Measurements from ENCODE around the gene FBXO41. TPM values are rescaled to one million over a fixed set of nuclear protein-coding genes. Genes with fewer than 3 reads are reported as not detected.
A peak's percentile ranks its signal among the peaks of the same experiment; 100 is the strongest.

FBXO41 gene
- total RNA-seq, 1 donor from 2014 or later = 0.79 TPM

GRCh38 chr2:73244580-73244979, 39.7 kb downstream of the FBXO41 start:
- DNase-seq = no peak

DNA sequence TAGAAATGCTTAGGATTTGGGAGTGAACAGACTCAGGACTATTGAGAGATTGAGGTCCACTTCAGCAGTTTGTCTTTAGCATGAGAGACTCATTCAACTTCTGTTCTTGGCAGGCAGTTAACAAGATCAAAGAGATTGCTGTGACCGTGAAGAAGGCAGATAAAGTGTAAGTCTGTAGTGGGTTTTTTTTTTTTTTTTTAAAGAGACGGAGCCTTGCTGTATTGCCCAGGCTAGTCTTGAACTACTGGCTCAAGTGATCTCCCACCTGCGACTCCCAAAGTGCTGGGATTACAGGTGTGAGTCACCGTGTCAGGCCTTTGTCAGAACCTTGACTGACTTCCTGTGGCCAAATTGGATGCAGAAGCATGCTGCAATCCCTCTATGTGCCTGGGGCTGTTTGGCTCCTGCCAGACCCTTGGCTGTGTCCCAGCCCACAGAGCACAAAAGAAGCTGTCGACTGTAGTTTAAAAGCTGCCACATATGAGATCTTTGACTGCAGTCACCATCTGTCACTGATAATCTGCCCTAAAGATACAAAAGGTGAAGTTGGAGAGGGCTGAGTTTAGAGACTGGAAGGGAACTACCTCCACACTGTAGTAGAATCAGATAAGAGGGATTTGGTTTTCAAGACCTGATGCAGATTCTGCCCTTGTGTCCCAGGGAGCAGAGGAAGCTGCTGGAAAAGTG, 40.3 kb downstream of the FBXO41 start:
- DNase-seq = no peak

GRCh38 chr2:73239776-73240175, 44.5 kb downstream of the FBXO41 start:
- DNase-seq = no peak

GRCh38 chr2:73238976-73239375, 45.3 kb downstream of the FBXO41 start:
- no peak for DNase-seq

DNA sequence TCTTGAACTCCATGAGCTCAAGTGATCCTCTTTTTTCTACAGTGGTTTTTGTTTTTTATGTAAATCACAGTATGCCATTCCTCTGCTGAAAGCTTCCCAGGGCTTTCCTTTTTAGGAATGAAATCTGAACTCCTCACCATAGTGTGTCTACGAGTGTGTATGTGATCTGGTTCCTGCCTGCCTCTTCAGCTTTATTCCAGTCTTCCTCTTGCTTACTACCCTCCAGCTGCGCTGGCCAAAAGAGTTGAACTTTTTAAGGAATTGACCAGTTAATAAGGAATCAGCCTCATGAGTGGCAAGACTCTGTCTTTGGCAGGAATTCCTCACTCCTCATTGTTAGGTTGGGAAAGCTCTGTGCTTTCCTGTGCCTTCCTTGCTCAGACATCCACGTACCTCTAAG, 46.1 kb downstream of the FBXO41 start:
- DNase-seq = no peak

GRCh38 chr2:73237168-73237567, 47.1 kb downstream of the FBXO41 start:
- no peak for DNase-seq

DNA sequence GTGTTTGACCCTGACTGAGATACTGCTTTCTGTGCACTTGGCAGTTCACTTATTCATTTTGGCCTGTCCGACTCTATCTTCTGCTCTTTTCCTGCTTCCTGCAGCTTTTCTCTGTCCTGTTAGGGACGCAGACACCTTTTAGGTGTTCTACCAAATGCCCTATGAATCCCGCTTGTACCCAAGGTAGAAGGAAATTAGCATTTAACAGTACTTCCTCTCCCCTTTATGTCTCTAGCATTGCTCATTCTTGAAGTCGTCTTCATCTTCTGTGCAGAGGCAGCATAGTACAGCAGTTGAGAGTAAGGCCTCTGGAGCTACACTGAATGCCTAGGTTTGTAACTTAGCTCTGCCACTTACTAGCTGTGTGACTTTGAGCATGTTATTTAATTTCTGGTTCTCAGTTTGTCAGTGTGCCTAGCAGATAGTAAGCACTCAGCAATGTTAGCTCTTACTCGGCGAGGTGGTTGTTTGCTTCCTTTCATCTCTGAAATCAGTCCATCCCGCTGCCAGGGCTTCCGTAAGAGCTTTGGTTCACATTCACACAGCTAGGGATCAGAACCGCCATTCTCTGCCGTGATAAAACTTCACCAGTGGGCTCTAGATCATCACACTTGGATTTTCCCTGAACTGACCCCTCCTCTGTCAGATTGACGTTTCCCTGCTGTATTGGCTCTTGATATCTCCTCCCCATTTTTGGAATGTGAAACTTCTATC, 48.8 kb downstream of the FBXO41 start:
- no peak for DNase-seq

DNA sequence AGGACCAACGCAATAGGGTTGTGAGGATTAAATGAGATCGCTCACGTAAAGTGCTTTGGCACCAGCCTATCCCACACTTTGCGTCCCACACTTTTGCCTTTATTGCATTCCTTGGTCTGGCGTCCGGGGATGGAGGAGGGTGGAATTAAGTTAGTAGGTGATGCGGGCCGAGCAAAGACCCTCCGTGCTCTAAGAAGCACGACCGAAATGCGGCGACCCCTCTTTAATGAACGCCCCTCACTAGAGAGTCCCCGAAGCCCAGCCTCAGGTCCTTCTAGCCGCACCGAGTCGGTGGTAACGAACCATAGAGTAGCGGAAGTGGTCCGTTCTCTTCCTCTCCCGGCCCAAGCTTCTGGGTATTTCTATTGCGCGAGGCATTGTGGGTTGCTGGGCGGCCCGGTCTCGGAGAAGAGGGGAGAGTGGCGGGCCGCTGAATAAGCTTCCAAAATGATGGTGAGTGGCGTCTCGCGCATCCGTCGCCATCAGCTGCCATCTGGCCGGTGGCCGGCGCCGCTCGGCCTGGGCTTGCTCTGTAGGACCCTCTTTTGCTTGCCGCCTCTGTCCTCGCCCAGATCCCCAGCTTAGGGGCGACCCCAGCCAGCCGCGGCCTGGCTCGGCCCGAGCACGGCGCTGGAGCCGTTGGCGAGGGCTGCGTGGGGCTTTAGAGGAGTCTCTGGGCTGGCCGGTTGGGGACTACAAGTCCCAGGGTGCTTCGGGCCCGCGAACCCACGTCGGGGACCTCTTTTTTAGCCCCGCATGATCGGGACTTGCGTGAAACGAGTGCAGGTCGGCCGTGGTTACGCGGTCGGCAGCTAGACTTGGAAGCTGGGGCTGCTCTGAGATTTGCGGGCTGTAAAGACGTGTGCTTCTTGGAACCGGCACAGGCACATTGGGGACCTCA, 50.1 kb downstream of the FBXO41 start, which contains the start of gene CCT7:
CCT7 (plus strand) TSS at position 377 of the 901 bp plus-strand sequence; CDS start at position 448, 71 bp downstream.
- peak; percentile 91 for DNase-seq

DNA sequence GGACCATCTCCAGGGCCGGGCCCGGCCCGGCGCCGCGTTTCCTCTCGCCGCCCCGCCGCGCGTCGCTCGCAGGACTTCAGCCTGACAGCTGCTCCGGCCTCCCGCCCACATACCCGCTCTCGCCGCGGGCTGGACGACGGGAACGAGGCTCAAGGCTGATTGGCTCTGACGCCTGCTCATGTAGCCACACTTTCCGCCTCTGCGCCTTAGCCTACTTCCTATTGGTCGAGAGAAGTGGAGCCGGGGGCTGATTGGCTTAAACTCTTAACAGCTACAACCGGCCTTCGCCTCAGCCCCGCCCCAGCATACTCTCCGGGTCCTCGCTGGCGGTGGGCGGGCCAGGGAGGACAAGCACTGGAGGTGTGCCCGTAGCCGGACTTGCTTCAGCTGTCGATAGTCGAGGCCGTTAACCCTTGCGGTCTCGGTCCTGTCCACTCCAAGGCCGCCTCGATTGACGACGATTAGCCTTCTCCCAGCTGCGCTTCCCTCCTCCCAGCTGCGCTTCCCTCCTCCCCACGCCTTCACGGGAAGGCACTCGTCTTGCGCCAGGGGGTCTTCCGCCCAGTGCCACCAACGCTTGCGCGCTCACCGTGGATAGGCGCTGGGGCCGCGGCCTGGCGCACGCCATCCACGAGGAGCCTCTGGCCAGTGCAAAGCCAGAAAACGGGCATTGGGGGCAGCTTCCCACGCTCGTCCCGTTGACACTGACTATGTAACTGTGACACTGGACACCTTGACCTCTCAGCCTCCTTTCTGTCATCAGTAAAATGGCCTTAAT, 50.9 kb downstream of the FBXO41 start, which contains the start of gene PRADC1:
PRADC1 (minus strand) TSS at position 86 of the 778 bp plus-strand sequence; CDS start at position 7, 79 bp downstream.
- DNase-seq = peak; percentile 99

- peak; percentile 16 for DNase-seq
Measured at GRCh38 chr2:73232403-73233153, 51.7 kb downstream of the FBXO41 start.

DNA sequence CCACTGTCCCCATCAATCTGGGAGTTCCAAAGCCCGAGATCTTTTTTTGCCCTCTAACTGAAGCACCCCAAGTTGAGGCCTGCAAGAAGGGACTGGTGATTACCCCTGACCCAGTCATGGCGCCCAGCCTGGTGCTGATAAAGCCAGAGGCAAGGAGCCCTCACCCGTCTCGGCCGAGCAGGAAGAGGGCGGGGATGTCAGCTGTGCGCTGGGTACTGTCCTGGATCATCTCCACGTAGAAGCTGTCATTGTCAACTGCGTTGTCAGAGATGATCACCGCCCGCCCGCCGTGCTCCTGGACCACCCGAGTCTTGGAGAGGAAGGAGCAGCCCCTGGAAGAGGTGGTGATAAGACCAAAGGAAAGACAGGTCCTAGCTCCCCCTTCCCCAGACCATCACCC, 55.6 kb downstream of the FBXO41 start:
- no peak for DNase-seq

DNA sequence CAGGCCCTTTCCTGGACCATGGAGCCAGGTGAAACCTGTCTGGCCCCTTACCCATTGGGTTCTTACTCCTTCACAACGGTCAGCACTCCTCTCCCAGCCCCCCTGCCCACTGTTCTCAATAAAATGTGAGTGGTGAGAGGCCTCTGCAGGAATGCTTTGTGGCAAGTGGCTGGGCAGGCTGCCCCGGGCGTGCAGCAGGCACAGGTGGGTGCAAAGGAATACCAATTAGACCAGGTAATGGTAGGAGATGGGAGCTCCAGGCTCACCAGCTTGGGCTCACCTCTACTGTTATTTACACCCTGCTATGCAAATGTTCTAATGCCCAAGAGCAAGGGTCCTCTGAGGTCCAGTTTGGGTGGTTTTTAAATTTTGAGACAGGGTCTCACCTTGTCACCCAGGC, 57.2 kb downstream of the FBXO41 start:
- DNase-seq = no peak

- DNase-seq = no peak
Measured at GRCh38 chr2:73225513-73226360, 58.5 kb downstream of the FBXO41 start.

DNA sequence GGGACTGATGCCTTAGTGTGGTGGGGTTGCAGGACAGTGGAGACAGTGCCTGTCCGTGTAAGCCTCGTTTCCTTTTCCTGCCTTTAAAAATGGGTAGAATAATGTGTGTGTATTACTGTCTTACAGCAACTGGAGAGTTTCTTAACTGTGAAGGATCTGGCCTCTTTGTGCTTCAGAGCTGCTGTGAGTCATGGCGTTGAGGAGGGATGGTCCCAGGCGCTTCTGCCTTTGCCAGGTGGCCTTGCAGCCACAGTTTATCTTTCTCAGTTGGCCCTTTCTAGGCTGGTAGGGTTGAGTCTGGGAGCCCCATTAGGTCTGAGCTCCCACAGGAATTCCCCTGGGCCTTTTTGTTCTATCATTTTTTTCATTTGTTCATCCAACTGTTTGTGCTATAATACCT, 60.5 kb downstream of the FBXO41 start:
- DNase-seq = no peak

DNA sequence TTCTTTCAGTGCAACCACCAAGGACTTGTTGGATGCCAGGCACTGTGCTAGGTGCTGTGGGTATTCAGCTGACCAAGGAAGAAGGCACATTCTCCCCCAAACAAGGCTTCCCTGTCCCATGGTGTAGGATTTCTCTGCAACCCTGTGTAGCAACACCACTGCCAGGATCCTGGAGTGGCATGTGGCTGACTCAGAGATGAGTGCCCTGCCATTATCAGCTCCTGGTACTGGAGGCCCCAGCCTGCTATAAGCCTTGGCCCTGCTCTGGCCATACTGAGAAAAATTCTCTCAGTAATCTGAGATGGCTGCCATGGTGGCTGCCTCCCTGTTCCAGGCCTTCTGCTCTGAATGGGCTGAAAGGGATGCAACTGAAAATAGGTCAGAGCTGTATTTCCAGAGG, 66.0 kb downstream of the FBXO41 start:
- DNase-seq = no peak

- no peak for DNase-seq
Measured at GRCh38 chr2:73217826-73218225, 66.5 kb downstream of the FBXO41 start.

DNA sequence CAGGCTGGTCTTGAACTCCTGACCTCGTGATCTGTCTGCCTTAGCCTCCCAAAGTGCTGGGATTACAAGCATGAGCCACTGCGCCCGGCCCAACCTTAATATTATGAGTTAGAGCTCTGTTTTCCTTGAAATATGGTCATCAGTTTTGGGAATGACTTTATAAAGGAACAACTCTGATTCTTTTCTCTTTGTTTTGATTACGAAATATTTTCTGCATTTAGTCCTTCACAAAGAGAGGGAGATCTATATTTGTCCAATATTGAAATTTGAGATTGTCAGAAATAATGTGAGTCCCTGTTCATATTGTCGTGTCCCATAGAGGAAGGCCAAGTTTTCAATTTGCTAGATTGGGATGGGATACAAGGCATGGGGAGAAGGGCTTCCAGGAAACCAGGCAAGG, 67.1 kb downstream of the FBXO41 start:
- DNase-seq = no peak

DNA sequence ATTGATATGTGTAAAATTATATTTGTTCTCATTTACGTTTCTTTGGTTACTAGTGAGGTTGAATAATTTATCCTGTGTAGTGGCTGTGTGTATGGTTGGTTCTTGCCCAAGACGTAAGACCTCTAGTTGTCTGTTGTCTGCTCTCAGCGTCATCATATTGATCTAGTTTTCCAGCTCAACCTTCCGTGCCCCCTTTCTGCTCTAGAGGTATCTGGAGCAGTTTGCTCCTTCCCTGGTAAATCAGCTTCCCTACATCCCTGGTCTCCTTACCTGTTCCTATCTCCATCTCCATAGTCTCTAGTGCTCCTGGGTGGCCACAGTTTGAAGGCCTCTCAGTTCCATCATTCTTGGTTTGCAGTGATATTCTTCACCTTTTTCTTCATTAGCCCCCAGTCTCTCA, 69.0 kb downstream of the FBXO41 start:
- no peak for DNase-seq

DNA sequence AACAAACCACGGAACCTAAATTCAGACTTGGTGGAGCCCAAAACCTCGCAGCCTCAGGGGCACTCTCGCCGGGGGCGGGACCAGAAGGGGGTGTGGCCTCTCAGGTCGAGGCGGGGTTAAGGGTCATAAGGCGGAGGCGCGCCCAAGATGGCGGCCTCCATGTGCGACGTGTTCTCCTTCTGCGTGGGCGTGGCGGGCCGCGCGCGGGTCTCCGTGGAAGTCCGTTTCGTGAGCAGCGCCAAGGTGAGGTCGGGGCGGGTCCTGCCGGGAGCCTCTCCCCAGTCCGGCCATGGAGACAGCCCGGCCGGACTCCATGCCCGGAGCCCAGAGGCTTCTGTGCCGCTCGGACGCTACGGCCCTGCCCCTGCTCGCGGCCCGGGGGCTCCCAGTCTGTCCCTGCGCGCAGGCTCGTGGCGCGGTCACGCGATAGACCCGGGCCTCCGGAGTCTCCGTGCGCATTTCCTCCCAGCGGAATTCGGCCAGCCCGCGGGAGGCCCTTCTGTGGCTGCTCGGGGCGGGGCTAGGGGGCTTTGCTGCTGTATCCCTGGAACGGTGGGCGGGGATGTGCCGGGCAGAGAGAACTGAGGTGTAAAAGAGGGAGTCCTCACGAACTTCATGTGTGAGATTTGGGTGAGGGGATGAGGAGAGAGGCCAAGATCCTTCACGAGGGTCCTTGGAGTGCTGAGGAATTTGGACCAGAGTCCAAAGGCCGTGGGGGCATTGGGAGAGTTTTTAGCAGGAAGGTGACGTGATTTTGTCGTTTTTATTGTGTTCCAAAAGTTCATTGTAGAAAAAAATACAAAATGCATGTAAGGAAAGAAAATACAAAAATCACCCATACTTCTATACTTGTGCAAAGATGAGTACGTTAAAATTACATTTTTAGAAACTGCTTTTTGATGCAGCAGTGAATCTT, 69.9 kb downstream of the FBXO41 start, which contains the start of gene SMYD5:
SMYD5 (plus strand) TSS at position 126 of the 916 bp plus-strand sequence; CDS start at position 148, 22 bp downstream.
- peak; percentile 49 for DNase-seq

All from skin of body (tissue), 2 donors.